SK-N-MC (cell line): ENCODE results near the gene SNAPC4.

ENCODE experiments used
- EZH2 ChIP-seq: fragments of 200-600 bp; sonication (generic); IDR thresholded peaks from one replicate; pipeline ENCODE4 v1.6.1; 2017; ENCODE audit warnings: antibody characterized with exemption
- POLR2AphosphoS5 ChIP-seq: IDR thresholded peaks from 2 replicates; pipeline ENCODE4 v1.6.1; 2012; ENCODE audit warnings: mild to moderate bottlenecking, low read depth, low read length, borderline replicate concordance

- no peak for TF ChIP-seq EZH2
- TF ChIP-seq POLR2AphosphoS5: no peak
Measured at GRCh38 chr9:136368190-136368589, 31.8 kb downstream of the SNAPC4 start.
